ENCODE results near the gene SMAP2.

DNA sequence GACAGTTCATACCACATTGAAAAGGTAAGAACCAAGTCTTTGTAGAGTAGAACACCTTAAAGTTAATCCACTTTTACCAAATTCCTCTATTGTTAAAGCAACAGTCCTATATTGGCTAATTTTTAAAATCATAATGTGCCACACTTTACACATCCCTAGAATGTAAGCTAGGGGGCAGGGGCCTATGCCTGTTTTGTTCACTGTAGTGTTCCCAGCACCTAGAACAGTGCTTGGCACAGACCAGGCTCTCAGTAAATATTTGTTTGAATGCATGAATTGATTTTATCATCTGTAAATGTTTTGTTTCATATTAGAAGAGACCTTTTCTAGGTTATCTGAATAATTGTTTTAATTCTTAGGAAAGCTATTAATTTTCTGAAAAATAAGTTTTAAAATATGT is 9.1 kb downstream of the SMAP2 start:
- TF ChIP-seq TP53 (CRISPR knock-in tag; IDR thresholded peaks at IDR 0.05) (no peak), EP300 (IDR thresholded peaks at IDR 0.05) (no peak), MYC (IDR thresholded peaks at IDR 0.05; ENCODE audit: borderline replicate concordance, low read length) (no peak), KDM5A (IDR thresholded peaks at IDR 0.05) (no peak), RCOR1 (IDR thresholded peaks at IDR 0.05; ENCODE audit: low read depth, low read length) (no peak), JUNB (IDR thresholded peaks at IDR 0.05) (no peak), CHD2 (IDR thresholded peaks at IDR 0.05; ENCODE audit: low read length, partially characterized antibody) (no peak), FOSL2 (IDR thresholded peaks at IDR 0.05) (no peak), FOSL2 (CRISPR knock-in tag; IDR thresholded peaks at IDR 0.05) (no peak)
- TF ChIP-seq, protein P1, sequence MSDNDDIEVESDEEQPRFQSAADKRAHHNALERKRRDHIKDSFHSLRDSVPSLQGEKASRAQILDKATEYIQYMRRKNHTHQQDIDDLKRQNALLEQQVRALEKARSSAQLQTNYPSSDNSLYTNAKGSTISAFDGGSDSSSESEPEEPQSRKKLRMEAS (IDR thresholded peaks at IDR 0.05) = no peak
- TF ChIP-seq, protein P2, sequence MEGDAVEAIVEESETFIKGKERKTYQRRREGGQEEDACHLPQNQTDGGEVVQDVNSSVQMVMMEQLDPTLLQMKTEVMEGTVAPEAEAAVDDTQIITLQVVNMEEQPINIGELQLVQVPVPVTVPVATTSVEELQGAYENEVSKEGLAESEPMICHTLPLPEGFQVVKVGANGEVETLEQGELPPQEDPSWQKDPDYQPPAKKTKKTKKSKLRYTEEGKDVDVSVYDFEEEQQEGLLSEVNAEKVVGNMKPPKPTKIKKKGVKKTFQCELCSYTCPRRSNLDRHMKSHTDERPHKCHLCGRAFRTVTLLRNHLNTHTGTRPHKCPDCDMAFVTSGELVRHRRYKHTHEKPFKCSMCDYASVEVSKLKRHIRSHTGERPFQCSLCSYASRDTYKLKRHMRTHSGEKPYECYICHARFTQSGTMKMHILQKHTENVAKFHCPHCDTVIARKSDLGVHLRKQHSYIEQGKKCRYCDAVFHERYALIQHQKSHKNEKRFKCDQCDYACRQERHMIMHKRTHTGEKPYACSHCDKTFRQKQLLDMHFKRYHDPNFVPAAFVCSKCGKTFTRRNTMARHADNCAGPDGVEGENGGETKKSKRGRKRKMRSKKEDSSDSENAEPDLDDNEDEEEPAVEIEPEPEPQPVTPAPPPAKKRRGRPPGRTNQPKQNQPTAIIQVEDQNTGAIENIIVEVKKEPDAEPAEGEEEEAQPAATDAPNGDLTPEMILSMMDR (IDR thresholded peaks at IDR 0.05) = no peak
- TF ChIP-seq, protein P3, sequence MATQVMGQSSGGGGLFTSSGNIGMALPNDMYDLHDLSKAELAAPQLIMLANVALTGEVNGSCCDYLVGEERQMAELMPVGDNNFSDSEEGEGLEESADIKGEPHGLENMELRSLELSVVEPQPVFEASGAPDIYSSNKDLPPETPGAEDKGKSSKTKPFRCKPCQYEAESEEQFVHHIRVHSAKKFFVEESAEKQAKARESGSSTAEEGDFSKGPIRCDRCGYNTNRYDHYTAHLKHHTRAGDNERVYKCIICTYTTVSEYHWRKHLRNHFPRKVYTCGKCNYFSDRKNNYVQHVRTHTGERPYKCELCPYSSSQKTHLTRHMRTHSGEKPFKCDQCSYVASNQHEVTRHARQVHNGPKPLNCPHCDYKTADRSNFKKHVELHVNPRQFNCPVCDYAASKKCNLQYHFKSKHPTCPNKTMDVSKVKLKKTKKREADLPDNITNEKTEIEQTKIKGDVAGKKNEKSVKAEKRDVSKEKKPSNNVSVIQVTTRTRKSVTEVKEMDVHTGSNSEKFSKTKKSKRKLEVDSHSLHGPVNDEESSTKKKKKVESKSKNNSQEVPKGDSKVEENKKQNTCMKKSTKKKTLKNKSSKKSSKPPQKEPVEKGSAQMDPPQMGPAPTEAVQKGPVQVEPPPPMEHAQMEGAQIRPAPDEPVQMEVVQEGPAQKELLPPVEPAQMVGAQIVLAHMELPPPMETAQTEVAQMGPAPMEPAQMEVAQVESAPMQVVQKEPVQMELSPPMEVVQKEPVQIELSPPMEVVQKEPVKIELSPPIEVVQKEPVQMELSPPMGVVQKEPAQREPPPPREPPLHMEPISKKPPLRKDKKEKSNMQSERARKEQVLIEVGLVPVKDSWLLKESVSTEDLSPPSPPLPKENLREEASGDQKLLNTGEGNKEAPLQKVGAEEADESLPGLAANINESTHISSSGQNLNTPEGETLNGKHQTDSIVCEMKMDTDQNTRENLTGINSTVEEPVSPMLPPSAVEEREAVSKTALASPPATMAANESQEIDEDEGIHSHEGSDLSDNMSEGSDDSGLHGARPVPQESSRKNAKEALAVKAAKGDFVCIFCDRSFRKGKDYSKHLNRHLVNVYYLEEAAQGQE (IDR thresholded peaks at IDR 0.05) = no peak
- TF ChIP-seq, protein P4, sequence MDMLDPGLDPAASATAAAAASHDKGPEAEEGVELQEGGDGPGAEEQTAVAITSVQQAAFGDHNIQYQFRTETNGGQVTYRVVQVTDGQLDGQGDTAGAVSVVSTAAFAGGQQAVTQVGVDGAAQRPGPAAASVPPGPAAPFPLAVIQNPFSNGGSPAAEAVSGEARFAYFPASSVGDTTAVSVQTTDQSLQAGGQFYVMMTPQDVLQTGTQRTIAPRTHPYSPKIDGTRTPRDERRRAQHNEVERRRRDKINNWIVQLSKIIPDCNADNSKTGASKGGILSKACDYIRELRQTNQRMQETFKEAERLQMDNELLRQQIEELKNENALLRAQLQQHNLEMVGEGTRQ (IDR thresholded peaks at IDR 0.05) = no peak
- TF ChIP-seq, protein P5, sequence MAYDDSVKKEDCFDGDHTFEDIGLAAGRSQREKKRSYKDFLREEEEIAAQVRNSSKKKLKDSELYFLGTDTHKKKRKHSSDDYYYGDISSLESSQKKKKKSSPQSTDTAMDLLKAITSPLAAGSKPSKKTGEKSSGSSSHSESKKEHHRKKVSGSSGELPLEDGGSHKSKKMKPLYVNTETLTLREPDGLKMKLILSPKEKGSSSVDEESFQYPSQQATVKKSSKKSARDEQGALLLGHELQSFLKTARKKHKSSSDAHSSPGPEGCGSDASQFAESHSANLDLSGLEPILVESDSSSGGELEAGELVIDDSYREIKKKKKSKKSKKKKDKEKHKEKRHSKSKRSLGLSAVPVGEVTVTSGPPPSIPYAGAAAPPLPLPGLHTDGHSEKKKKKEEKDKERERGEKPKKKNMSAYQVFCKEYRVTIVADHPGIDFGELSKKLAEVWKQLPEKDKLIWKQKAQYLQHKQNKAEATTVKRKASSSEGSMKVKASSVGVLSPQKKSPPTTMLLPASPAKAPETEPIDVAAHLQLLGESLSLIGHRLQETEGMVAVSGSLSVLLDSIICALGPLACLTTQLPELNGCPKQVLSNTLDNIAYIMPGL (CRISPR knock-in tag; IDR thresholded peaks at IDR 0.05; ENCODE audit: borderline replicate concordance) = no peak

All from A549 (cell line).